ENCODE data around the gene CDH22.

The CDH22 gene

GRCh38 chr20:46268131-46268614 is 40.1 kb downstream of the CDH22 start:
- DNase-seq (ENCODE audit: low read depth) = no peak

GRCh38 chr20:46267108-46268105 is 40.9 kb downstream of the CDH22 start:
- no peak for DNase-seq (ENCODE audit: low read depth)

GRCh38 chr20:46265539-46265938 is 42.8 kb downstream of the CDH22 start:
- DNase-seq (ENCODE audit: low read depth) = no peak

- DNase-seq (ENCODE audit: low read depth) = no peak
These were observed 43.7 kb downstream of the CDH22 start for GRCh38 chr20:46264391-46265266.

- no peak for DNase-seq (ENCODE audit: low read depth)
These were observed 46.6 kb downstream of the CDH22 start for GRCh38 chr20:46261456-46262253.

GRCh38 chr20:46260936-46261454 is 47.3 kb downstream of the CDH22 start:
- DNase-seq (ENCODE audit: low read depth) = no peak

GRCh38 chr20:46260480-46260879 is 47.8 kb downstream of the CDH22 start:
- DNase-seq (ENCODE audit: low read depth) = no peak

GRCh38 chr20:46259260-46259859 is 48.9 kb downstream of the CDH22 start:
- DNase-seq (ENCODE audit: low read depth) = no peak

- DNase-seq (ENCODE audit: low read depth) = no peak
These were observed 50.4 kb downstream of the CDH22 start for GRCh38 chr20:46257887-46258286.

GRCh38 chr20:46256293-46256692 is 52.0 kb downstream of the CDH22 start:
- DNase-seq (ENCODE audit: low read depth) = no peak

- peak; percentile 14 for DNase-seq (ENCODE audit: low read depth)
These were observed 52.7 kb downstream of the CDH22 start for GRCh38 chr20:46255440-46256104.

GRCh38 chr20:46253391-46253790 is 54.9 kb downstream of the CDH22 start:
- DNase-seq (ENCODE audit: low read depth) = no peak

- DNase-seq (ENCODE audit: low read depth) = no peak
These were observed 55.8 kb downstream of the CDH22 start for GRCh38 chr20:46252352-46253091.

- no peak for DNase-seq (ENCODE audit: low read depth)
These were observed 57.1 kb downstream of the CDH22 start for GRCh38 chr20:46251211-46251673.

GRCh38 chr20:46250772-46251171 is 57.5 kb downstream of the CDH22 start:
- DNase-seq (ENCODE audit: low read depth) = no peak

- no peak for DNase-seq (ENCODE audit: low read depth)
These were observed 58.6 kb downstream of the CDH22 start for GRCh38 chr20:46249671-46250070.

GRCh38 chr20:46246559-46246958 is 61.7 kb downstream of the CDH22 start:
- no peak for DNase-seq (ENCODE audit: low read depth)

GRCh38 chr20:46243707-46244628 is 64.3 kb downstream of the CDH22 start:
- DNase-seq (ENCODE audit: low read depth) = no peak

- DNase-seq (ENCODE audit: low read depth) = no peak
These were observed 65.9 kb downstream of the CDH22 start for GRCh38 chr20:46242390-46242789.
